ENCODE data around the gene CD6.

CD6 gene

DNA sequence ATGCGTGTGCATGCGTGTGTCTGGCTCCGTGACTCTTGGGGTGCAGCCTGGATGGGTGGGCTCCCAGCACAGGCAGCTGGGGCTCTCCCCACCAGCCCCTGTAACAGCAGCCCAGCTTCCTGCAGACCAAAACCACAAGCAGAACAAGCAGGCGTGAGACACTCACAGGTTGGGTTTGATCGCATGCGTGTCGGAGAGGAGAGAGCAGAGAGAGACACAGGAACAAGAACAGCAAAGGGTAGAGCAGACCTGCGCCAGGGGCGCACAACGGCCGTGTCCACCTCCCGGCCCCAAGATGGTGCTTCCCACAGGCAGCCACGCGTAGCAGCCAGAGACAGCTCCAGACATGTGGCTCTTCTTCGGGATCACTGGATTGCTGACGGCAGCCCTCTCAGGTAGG is at the start of gene CD6:
TSS of gene CD6 (plus strand) at position 161 of the 400 bp plus-strand sequence. CDS start at position 347, 186 bp downstream.
- DNase-seq = no peak

DNA sequence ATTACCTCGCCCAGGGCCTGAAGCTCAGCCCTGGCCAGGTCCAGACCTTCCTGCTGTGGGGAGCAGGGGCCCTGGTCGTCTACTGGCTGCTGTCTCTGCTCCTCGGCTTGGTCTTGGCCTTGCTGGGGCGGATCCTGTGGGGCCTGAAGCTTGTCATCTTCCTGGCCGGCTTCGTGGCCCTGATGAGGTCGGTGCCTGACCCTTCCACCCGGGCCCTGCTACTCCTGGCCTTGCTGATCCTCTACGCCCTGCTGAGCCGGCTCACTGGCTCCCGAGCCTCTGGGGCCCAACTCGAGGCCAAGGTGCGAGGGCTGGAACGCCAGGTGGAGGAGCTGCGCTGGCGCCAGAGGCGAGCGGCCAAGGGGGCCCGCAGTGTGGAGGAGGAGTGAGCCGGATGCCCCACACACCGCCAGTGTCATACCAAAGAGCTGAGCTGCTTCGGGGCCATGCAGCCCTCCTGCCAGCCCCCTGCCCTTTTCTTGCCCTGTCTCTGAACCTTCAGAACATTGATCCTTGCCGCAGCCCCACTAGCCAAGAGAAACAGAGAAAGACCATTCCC is 49.6 kb upstream of the CD6 start:
- DNase-seq = no peak

- DNase-seq = no peak
These were observed 48.6 kb upstream of the CD6 start for GRCh38 chr11:60922906-60923305.

DNA sequence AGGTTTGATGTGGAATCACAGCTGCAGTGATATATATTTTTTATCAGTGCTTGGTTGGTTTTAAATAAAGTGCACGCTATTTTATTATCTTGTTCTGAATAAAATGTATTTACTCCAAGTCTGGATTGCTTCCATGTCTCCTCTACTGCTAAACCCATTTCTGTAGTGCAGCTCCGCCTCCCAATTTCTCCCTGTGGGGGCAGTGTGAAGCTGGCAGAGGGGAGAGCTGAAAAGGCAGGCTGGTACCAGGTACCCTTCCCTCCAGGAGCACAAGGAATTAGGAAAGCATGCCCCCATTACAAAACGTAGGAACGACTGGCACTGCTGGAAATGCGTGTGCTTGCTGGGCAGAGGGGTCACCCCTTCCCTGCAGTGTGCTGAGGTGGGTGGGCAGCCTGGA is 48.2 kb upstream of the CD6 start:
- no peak for DNase-seq

DNA sequence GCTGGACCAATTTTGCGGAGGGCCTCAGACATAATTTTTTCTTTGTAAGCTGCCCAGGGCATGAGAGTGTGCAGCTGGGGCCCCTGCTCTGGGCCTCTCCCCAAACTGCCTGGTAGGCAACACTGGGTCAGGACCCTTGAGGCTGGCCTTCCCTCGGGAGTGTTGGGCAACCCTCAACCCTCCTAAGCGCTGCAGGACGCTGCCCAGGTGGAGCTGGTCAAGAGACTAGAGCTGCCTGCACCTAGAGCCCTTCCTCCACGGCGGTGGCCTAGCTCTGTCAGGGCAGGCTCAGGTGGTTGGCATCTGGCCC is 47.7 kb upstream of the CD6 start:
- no peak for DNase-seq

- DNase-seq = peak; percentile 69
These were observed 47.2 kb upstream of the CD6 start, which contains the start of gene TMEM132A for GRCh38 chr11:60924110-60924905. TSS of gene TMEM132A (plus strand) at chr11:60924460. CDS start at chr11:60924634, 174 bp downstream.

DNA sequence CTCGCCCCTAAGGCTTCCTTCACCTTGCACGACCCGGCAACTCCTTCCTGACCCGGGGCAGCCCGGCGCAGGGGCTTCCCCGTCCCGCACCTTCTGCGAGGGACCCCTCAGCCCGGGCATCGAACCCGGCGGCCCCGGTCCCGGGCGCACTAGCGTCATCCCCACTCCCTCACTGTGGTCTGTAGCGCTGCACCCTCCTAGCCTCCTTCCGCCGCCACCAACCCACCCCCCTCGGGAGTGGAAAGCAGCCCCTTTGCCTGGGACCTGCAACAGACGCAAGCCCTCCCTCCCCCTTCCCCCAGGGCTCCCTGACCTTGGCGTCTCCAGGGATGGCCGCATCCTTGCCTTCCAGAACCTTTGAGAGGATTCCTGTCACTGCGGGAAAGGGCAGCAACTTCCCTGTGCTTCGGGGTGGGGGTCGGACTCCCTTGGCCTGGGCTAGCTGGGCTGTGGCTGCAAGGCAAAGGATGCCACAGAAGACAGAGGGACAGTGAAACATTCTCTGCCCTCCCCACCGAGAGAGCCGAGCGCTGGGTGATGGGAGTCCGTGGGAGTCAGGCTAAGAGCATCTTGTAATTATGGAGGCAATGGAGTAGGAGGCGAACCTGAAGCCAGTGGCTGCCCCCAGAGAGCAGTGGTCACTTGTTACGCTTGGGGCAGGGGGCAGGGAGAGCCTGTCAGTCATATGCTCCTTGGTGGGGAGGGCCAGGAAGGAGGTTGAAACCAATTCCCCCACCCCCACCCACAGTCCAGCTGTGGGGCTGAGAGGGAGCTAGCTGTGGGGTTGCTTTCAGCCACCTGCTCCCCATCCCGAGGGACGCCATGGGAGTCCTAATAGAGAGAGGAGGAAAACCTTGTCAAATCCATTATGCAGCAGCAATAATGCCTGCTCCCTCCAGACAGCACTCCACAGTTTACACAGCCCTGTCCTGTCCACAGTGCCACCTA is 46.3 kb upstream of the CD6 start:
- peak; percentile 44 for DNase-seq

DNA sequence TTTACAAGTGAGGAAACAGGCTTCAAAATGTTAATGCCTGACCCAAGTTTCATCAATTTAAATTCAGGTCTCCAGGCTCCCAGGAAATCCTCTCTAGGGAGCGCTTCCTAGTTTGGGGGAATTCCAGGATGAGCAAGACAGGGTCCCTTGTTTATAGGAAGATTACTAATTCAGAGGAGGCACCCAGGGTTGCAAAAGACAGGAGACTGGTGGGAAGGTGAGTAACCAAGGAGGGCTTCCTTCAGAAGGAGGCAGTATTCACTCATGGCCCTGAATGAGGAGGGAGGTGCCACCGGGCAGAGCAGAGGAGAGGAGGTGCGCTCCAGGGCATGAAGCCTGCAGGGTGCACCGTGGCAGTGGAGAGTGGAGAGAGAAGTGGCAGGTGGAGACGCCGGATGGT is 45.6 kb upstream of the CD6 start:
- DNase-seq = no peak

GRCh38 chr11:60926500-60926899 is 45.0 kb upstream of the CD6 start:
- no peak for DNase-seq

DNA sequence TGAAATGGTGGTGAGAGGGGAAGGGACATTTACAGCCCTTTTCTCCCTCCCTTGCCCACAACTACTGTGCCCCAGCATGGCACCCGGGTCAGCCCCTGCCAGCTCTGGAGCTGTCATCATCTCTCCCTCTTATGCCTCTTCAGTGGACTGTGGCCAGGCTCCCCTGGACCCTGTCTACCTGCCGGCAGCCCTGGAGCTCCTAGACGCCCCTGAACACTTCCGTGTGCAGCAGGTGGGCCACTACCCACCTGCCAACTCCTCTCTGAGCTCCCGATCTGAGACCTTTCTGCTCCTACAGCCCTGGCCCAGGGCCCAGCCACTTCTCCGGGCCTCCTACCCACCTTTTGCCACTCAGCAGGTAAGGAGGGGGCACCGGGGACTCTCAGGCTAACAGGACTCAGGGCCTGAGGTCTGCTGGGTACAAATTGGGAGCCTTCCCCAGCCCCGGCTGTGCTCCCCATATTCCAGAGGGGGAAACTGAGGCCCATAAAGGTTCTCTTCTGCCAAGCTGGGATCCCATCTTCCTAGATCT is 44.4 kb upstream of the CD6 start:
- no peak for DNase-seq

GRCh38 chr11:60927600-60927999 is 43.9 kb upstream of the CD6 start:
- no peak for DNase-seq

DNA sequence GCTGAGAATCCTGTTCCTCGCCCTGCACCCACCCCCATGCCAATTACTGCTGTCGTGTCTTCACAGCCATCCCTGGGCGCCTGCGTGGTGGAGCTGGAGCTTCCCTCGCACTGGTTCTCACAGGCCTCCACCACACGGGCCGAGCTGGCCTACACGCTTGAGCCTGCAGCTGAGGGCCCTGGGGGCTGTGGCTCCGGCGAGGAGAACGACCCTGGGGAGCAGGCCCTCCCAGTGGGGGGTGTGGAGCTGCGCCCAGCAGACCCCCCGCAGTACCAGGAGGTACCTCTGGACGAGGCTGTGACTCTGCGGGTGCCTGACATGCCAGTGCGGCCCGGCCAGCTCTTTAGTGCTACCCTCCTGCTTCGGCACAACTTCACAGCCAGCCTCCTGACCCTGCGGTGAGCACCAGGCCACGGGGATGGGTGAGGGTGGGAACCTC is 42.9 kb upstream of the CD6 start:
- no peak for DNase-seq

DNA sequence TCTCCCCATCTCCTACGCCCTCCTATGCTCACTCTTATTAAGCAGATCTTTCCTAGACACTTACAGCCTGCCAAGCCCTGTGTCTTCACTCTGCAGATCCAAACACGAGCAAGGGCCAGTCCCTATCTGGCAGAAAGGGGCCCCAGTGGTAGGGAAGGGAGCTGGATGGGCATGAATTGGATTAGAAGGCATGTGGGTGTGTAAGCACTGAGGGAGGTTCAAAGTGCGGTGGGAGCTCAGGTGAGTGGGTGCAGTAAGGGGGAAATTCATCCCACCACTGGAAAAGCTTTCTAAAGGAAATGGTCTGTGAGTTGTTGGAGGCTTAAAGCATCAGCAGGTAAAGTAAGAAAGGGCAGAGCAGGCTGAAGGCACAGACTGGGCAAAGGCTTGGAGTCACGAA is 41.7 kb upstream of the CD6 start:
- DNase-seq = no peak

DNA sequence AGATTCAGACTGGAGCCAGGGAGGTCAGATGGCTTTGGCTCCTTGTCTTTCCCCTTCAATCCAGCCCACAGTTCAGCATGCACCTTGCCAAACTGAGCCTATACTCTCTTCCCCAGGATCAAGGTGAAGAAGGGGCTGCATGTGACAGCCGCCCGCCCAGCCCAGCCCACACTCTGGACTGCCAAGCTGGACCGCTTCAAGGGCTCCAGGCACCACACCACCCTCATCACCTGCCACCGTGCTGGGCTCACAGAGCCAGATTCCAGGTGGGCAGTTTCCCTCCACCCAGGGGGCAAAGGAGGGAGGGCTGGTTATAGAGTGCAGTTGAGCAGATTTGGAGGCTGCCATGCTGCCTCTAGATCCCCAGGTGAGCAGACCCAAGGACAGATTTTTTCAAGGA is 41.1 kb upstream of the CD6 start:
- DNase-seq = no peak

DNA sequence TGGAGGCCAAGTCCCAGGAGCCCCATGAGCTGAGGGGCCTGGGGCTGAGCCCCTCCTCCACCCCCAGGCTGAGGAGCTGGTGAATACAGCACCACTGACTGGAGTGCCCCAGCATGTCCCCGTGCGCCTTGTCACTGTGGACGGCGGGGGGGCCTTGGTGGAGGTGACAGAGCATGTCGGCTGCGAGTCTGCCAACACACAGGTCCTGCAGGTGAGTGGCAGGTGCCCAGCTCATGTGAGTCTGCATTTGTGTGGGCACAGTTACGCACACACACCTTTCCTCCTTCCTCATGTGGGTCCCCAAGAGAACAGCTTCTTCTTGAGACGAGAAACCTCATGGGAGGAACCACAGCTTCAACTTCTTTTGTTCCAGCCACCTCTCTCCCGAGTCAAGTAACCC is 39.6 kb upstream of the CD6 start:
- DNase-seq = no peak

GRCh38 chr11:60932605-60933356 is 38.7 kb upstream of the CD6 start:
- DNase-seq = no peak

DNA sequence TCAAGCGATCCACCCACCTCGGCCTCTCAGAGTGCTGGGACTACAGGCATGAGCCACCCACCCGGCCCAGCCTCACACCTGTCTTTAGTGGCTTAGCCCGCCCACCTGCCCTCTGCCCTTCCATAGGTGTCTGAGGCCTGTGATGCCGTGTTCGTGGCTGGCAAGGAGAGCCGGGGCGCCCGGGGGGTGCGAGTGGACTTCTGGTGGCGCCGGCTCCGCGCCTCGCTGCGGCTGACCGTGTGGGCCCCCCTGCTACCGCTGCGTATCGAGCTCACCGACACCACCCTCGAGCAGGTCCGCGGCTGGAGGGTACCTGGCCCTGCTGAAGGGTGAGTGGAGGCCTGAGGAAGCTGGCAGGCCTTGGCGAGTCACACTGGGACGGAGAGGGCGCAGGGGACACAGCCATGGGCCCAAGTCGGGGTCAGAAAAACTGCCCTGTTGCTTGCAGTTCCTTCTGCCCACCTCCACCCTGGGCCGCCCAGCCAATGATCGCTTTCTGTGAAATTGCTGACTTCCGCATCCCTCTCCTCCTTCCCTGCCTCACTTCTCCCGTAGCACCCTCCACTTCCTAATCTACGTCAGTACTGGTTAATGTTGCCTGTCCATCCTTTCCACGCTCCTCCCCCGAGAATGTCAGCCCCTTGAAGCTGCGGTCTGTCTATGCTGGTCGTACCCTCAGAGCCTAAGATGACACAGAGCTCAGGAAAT is 37.9 kb upstream of the CD6 start:
- no peak for DNase-seq

- DNase-seq = no peak
These were observed 37.2 kb upstream of the CD6 start for GRCh38 chr11:60934124-60934789.

DNA sequence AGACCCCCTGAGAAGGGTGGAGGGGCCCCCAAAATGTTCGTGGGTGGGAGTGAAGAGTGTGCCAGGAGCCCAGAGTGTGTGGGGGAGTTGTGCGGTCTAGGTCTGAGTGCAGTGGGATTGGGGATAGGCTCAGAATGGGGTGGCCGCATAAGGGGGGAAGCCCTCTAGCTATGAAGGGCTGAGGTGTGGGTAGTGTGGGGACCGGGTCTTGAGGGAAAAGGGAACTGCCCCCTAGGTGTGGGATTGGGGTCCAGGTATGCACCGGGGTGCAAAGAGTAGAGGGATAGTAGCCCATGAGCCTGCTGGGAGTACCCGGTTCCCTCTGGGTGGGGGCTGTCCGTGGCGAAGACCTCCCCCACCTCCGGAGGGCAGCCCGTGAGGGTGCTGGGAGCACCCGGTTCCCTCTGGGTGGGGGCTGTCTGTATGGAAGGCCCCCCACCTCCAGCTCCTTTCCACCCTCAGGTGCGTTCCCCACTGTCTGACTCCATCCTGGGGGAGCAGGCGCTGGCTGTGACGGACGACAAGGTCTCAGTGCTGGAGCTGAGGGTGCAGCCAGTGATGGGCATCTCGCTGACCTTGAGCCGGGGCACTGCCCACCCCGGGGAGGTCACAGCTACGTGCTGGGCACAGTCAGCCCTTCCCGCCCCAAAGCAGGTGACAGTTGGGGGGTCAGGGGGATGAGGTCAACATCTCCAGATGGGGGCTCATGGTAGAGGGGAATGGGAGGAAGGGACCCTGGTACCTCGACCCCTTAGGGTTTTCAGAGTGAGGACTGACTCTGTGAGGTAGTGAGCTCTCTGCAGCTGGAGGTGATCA is 36.5 kb upstream of the CD6 start:
- no peak for DNase-seq

- no peak for DNase-seq
These were observed 35.6 kb upstream of the CD6 start for GRCh38 chr11:60935676-60936442.

All from NCI-H2107 (cell line).